DMS53 (cell line): ENCODE data around the gene SNX4.
"Not testable (repeated sequence)": the region's sequence is repeated elsewhere in the genome, so short reads cannot be mapped to it uniquely, and the experiment has no call there.

Experiments
- DNase-seq: peaks from one replicate; lab custom pipeline; 2025; lab: John Stamatoyannopoulos, UW

The SNX4 gene

DNA sequence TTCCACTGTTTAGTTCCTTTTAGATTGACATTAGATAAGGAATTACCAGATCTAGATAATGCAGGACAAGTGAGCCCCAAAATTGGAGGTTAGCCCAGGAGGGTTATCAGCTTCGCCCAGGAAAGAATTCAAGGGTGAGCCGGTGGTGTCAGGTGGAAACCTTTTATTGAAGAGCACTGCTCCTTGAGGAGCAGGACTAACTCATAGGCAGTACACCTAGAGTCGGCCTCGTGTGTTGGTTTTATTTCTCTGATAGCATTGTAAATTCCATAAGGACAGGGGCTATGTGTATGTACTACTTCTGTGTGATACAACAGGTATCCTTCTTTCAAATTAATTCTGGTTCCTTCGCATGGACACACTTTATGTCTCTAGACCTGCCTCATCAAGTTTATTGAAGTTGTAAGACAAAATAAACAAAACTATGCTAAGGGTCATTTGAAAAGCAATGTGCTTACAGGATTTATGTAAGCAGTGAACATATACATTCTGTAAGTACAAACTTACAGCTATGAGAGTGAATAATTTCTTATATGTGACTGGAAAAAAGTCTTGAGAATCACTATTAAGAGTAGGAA lies 57.2 kb downstream of the SNX4 start:
- no peak for DNase-seq

DNA sequence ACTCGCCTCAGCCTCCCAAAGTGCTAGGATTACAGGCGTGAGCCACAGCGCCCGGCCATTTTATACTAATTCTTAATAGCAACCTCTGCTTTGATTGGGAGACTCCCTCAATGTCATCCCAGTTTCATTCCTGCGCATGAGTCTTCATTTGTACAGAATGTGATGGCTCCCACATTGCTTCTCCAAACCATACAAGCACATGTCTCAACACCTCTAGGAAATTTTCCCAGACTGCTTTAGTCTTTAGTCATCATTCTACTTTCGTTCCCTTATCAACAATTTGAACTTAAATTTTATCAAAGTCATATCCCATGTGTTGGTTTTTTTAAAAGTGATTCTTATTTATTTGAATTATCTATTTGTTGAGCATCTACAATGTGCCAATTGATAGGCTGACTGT lies 58.1 kb downstream of the SNX4 start:
- no peak for DNase-seq

DNA sequence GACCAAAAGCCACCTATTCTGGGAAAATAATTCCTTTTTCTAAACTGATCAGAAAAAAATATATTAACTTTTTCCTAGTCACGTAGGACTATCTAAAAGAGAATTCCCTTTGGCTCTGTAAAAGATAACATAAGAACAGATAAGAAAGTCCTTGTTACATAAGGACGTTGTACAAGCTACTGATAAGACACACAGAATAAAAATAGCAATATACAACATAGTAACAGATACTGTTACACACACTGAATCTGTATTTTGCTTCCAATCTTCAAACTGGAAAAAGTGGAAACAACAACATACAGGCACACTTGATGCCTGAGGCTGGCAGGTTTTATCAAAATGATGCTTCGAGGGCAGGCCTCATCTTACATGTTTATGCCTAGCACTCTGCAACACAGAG lies 59.8 kb downstream of the SNX4 start:
- DNase-seq, result no peak

GRCh38 chr3:125443923-125444322 lies 76.1 kb downstream of the SNX4 start:
- no peak for DNase-seq

DNA sequence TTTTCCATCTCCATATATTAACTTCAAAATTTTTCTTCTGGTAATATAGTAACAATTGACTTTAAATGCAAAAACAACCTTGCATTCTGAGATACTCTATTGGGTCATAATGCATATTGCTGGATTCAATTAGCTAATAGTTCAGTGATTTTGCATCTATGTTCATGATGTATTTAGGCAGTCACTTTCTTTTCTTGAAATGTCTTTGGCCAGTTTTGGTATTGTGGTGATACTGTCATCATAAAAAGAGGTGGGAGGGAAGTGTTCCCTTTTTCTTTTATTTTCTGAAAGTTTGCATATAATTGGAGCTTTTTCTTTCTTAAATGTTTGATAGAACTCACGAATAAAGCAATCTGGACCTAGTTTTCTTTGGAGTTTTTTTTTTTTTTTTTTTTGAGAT lies 77.5 kb downstream of the SNX4 start:
- DNase-seq, result no peak

- no peak for DNase-seq
These were observed 79.0 kb downstream of the SNX4 start for GRCh38 chr3:125440970-125441369.

DNA sequence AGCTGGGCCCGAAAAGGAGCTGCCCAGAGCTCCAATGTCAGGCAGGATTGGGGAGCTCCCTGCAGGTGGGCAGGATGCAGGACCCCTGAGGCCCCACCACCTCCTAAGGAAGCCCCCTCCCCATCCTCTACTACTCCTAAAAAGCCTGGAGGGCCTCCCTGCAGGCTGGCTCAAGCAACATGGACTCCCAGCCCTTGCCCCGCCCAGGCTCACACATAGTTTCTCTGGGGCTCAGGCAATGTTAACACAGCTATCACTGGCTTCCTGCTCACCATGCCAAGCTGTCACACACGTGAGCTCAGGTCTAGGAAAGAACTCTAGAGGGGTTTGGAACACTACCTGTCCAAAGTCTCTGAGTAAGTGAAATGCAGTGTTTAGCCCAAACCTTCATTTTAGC lies 79.4 kb downstream of the SNX4 start:
- DNase-seq, result peak; percentile 32

DNA sequence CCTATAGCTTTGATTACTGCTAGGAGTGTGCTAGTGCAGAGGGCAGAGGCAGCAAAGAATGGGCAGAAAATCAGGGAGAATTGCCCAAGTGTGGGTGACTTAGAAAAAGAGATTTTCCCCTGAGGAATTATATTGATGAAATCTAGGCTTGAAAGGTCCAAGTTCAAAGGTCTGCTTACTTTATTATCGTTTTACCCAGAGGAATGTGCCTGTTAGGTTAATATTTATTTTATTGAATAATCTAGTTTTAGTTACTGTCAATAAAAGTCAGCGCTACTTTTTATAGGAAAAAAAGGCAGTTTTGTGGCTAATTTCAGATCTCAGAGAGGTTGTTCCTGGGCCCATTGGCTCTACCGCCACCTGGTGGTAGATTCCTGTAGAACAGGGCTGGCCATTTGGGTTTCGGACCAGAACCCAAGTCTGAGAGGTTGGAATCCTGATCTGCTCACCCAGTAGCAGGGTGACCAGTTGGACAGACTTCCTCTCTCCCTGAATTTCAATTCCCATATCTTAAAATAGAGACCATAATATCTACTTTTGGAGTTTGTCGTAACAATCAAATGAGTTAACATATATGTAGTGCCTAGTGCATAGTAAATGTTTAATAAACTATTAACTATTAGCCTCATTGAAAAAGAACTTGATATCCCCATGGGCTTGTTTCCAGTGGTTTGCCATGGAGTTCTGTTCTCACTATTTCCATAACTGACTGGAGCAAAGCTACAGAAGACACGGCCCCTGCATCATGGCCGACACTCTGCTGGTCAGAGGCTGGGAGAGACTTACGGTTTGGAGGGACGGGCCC lies 82.2 kb downstream of the SNX4 start:
- DNase-seq, result peak; percentile 52

GRCh38 chr3:125436921-125437320 lies 83.1 kb downstream of the SNX4 start:
- DNase-seq, result no peak

GRCh38 chr3:125435231-125435630 lies 84.8 kb downstream of the SNX4 start:
- DNase-seq, result no peak

GRCh38 chr3:125434582-125435011 lies 85.4 kb downstream of the SNX4 start:
- DNase-seq, result no peak

GRCh38 chr3:125433611-125434041 lies 86.4 kb downstream of the SNX4 start:
- no peak for DNase-seq

- no peak for DNase-seq
These were observed 86.9 kb downstream of the SNX4 start for GRCh38 chr3:125433091-125433534.

- DNase-seq, result no peak
These were observed 87.9 kb downstream of the SNX4 start for GRCh38 chr3:125431912-125432790.

- no peak for DNase-seq
These were observed 88.6 kb downstream of the SNX4 start for GRCh38 chr3:125431391-125431790.

DNA sequence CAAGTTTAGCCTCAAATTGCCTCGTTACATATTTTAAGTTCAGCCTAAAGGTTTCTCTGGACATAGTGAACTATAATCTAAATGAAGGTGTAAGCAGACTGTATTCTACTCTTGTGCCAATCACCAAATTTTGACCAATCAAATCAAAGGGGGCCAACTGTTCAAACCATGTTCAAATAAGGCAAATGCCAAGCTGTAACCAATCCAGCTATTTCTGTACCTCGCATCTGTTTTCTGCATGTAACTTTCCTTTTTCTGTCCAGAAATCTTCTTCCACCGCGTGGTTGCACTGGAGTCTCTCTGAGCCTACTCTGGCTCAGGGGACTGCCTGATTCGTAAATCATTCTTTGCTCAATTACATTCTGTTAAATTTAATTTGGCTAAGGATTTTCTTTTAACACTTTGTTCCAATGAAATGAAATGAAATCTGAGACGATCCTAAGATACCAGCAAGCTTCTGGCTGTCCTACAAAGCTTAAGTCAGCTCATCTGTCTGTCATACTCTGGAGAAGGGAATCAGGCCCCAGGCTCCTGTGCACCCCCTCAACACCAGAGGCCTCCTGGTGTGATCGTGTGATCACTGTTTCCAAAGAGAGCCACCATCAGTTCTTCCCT lies 91.7 kb downstream of the SNX4 start:
- no peak for DNase-seq

GRCh38 chr3:125418306-125418705 lies 101.7 kb downstream of the SNX4 start:
- DNase-seq, result no peak

- peak; percentile 17 for DNase-seq
These were observed 103.8 kb downstream of the SNX4 start for GRCh38 chr3:125416235-125416634.

DNA sequence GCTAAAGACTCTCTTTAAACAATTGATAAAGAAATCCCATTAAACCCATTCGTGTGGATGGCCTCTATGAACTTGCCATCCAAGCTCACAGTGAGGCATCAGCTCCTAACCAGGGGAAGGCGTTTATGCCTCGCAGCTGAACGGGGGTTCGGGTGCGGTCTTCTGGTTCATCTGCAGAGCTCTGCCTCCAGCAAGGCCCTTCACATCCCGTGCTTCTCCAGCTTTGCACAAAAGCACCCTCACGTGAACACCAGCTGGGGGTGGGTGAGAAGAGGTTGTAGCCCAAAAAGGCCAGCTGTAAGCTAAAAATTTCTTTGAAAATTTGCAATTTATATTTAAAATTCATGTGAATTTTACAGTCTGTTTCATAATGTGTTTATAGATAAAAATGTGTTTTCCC lies 105.3 kb downstream of the SNX4 start:
- no peak for DNase-seq

DNA sequence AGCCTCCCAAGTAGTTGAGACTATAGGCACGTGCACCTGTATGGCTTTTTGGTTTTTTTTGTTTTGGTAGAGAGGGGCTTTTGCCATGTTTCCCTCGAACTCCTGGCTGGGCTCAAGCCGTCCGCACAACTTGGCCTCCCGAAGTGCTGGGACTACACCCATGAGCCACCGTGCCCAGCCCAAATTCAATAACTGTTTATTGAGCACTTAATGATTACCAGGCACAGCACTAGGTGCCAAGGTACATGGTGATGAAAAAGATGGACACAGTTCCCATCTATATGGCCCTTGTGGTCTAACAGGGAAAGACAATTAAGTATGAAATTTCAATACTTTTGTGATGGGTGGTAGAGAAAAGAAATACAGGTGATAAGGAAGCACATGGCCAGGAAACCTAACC lies 109.1 kb downstream of the SNX4 start:
- DNase-seq, result no peak

- DNase-seq, result no peak
These were observed 113.9 kb downstream of the SNX4 start for GRCh38 chr3:125406070-125406469.

DNA sequence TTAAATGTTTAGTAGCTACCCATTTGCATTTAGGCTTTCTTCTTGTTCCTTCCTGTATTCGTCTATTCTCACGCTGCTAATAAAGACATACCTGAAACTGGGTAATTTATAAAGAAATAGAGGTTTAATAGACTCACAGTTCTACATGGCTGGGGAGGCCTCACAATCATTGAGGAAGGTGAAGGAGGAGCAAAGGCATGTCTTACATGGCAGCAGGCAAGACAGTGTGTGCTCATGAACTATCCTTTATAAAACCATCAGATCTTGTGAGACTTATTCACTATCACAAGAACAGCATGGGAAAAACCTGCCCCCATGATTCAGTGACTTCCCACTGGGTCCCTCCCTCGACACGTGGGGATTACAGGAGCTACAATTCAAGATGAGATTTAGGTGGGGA lies 114.5 kb downstream of the SNX4 start:
- not testable (repeated sequence) for DNase-seq
